ENCODE measurements around the gene LTB.
"Not testable (repeated sequence)": the region's sequence is repeated elsewhere in the genome, so short reads cannot be mapped to it uniquely, and the experiment has no call there.

The LTB gene

DNA sequence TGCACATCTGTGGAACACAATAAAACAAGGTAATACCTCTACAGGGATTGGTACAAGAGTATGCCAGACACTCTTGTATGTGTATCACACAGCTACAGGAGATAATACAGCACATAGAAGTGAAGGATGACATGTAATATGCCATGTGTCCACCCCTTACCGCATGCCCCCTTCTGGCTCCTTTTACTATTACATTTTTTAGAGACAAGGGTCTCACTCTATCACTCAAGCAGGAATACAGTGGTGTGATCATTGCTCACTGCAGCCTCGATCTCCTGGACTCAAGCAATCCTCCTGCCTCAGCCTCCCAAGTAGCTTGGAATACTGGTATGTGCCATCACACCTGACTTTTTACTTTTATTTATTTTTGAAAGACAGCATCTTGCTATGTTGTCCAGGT, 14.8 kb upstream of the LTB start:
- DNase-seq: peak; percentile 75

- no peak for DNase-seq
Measured at GRCh38 chr6:31592396-31592771, 10.2 kb upstream of the LTB start.

- DNase-seq: not testable (repeated sequence)
Measured at GRCh38 chr6:31590691-31591090, 8.5 kb upstream of the LTB start.

- DNase-seq: no peak
Measured at GRCh38 chr6:31588871-31589650, 6.8 kb upstream of the LTB start.

- no peak for DNase-seq
Measured at GRCh38 chr6:31587791-31588777, 5.9 kb upstream of the LTB start.

DNA sequence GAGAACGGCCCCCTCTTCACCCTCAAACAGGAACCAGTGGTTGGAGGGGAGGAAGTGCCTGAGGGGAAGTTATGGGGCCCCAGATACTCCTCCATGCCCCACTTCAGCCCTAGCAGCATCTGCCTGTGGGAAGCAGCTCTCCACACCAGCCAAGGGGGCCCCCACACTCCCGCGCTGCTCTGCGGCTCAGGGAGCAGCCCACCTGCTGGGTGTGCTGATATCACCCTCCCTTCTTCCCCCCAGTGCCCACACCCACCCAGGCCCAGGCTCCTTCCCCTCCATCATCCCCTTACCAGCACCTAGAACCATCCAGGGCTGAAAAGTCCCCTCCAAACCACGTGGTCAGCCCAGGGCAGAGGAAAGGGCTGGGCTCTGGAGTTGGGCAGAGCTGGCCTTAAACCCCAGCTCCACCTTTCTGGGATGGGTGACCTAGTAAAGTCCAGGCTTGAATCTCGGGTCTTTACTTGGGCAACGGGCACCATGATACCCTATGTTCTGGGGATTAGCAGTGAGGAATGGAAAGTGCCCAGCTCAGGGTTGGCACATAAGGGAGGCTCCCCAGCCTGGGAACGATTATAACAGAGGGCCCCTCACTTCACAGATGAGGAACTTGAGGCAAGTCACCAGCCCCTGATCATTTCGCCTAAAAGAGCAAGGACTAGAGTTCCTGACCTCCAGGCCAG, 4.5 kb upstream of the LTB start:
- peak; percentile 20 for DNase-seq

GRCh38 chr6:31586008-31586407, 3.8 kb upstream of the LTB start, which contains the start of gene LST1:
Gene LST1, plus strand, starts transcription at chr6:31586277. Its CDS starts 1,023 bp downstream, at chr6:31587300.
- no peak for DNase-seq

- peak; percentile 62 for DNase-seq
Measured at GRCh38 chr6:31585491-31585890, 3.3 kb upstream of the LTB start.

DNA sequence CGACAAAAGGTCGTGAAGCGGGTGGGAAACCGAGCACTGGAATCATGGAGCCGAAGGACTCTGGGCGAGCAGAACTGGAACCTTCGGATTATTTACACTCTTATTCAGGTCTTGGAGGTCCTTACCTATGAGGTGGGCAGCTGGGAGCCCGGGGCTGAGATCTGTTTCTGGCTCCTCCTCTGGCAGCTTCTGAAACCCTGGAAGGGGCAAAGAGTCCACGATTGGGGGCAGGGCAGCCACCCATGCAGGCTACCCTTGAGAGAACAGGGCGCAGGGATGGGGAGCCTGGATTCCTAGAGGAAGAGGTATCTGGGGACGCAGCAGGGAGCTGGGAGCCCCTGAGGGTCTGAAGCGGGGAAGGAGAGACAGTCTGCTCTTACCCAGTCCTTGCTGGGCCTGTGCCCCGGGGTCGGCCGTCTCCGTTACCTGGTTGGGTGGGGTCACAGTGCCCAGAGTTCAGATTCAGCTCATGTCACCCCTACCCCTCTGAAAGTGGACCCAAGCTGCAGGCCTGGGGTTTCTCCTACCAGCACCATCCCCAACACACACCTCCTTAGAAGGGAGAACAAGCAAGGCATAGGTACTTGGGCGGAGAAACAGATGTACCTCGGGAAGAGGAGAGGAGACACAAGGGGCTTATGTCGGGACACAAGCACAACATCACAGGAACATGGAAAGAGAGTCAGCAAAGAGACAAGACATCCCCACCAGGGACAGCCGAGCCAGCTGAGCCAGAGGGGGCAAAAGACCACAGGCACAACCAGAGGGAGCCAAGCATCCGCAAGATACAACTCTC, 592 bp downstream of the LTB start:
- peak; percentile 14 for DNase-seq

DNA sequence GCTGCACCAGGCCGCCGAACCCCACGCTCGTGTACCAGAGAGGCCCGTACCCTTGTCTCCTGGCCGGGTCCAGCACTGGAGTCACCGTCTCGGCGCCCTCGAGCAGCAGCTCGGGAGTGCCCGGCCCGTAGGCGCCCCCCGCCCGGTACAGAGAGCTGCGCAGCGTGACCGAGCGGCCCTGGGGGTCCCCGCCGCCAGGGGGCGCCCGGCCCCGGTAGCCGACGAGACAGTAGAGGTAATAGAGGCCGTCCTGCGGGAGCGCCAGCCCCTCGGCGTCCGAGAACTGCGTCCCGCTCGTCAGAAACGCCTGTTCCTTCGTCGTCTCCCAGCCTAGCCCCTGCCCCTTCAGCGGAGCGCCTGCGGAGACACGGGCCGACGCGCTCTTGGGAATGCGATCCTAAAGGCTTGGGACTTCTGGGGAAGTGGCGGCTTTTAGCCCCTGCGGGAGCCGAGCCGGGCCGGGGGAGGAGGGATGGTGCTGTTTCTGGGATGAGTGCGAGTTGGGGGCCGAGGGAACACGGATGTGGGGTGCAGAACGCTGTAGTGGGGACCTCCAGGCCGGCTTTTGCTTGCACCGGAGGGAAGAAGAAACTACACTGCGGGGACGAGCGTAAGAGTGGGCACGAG, 1.3 kb downstream of the LTB start:
- DNase-seq: peak; percentile 72

GRCh38 chr6:31580438-31580740, 1.8 kb downstream of the LTB start:
- no peak for DNase-seq

GRCh38 chr6:31579546-31580437, 2.4 kb downstream of the LTB start:
- DNase-seq: no peak

- no peak for DNase-seq
Measured at GRCh38 chr6:31579119-31579505, 3.1 kb downstream of the LTB start.

- DNase-seq: no peak
Measured at GRCh38 chr6:31578184-31579118, 3.8 kb downstream of the LTB start.

DNA sequence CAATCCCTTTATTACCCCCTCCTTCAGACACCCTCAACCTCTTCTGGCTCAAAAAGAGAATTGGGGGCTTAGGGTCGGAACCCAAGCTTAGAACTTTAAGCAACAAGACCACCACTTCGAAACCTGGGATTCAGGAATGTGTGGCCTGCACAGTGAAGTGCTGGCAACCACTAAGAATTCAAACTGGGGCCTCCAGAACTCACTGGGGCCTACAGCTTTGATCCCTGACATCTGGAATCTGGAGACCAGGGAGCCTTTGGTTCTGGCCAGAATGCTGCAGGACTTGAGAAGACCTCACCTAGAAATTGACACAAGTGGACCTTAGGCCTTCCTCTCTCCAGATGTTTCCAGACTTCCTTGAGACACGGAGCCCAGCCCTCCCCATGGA, 4.7 kb downstream of the LTB start:
- no peak for DNase-seq

DNA sequence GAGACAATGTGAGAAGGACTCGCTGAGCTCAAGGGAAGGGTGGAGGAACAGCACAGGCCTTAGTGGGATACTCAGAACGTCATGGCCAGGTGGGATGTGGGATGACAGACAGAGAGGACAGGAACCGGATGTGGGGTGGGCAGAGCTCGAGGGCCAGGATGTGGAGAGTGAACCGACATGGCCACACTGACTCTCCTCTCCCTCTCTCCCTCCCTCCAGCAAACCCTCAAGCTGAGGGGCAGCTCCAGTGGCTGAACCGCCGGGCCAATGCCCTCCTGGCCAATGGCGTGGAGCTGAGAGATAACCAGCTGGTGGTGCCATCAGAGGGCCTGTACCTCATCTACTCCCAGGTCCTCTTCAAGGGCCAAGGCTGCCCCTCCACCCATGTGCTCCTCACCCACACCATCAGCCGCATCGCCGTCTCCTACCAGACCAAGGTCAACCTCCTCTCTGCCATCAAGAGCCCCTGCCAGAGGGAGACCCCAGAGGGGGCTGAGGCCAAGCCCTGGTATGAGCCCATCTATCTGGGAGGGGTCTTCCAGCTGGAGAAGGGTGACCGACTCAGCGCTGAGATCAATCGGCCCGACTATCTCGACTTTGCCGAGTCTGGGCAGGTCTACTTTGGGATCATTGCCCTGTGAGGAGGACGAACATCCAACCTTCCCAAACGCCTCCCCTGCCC, 5.2 kb downstream of the LTB start:
- DNase-seq: no peak

DNA sequence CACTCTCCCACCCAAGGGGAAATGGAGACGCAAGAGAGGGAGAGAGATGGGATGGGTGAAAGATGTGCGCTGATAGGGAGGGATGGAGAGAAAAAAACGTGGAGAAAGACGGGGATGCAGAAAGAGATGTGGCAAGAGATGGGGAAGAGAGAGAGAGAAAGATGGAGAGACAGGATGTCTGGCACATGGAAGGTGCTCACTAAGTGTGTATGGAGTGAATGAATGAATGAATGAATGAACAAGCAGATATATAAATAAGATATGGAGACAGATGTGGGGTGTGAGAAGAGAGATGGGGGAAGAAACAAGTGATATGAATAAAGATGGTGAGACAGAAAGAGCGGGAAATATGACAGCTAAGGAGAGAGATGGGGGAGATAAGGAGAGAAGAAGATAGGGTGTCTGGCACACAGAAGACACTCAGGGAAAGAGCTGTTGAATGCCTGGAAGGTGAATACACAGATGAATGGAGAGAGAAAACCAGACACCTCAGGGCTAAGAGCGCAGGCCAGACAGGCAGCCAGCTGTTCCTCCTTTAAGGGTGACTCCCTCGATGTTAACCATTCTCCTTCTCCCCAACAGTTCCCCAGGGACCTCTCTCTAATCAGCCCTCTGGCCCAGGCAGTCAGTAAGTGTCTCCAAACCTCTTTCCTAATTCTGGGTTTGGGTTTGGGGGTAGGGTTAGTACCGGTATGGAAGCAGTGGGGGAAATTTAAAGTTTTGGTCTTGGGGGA, 6.1 kb downstream of the LTB start:
- DNase-seq: no peak

DNA sequence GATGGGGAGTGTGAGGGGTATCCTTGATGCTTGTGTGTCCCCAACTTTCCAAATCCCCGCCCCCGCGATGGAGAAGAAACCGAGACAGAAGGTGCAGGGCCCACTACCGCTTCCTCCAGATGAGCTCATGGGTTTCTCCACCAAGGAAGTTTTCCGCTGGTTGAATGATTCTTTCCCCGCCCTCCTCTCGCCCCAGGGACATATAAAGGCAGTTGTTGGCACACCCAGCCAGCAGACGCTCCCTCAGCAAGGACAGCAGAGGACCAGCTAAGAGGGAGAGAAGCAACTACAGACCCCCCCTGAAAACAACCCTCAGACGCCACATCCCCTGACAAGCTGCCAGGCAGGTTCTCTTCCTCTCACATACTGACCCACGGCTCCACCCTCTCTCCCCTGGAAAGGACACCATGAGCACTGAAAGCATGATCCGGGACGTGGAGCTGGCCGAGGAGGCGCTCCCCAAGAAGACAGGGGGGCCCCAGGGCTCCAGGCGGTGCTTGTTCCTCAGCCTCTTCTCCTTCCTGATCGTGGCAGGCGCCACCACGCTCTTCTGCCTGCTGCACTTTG, 6.8 kb downstream of the LTB start, which contains the start of gene TNF:
TNF (plus strand) TSS at position 231 of the 567 bp plus-strand sequence; CDS start at position 408, 177 bp downstream.
- no peak for DNase-seq
